Heart left ventricle (tissue), 16 donors: Measurements from ENCODE around the gene TEDC2. TPM values are rescaled to one million over a fixed set of nuclear protein-coding genes. Genes with fewer than 3 reads are reported as not detected.
A peak's percentile ranks its signal among the peaks of the same experiment; 100 is the strongest.

Experiments used
- ATAC-seq, 4 donors: fragments of 200-7000 bp; cut with Tn5 transposase; one replicate each; pipeline ENCODE4 v1.9.1; 2020 to 2022; ENCODE audit warnings: moderate library complexity in 4 of 4, mild to moderate bottlenecking in 3 of 4, moderate number of reproducible peaks in 1 of 4
- DNase-seq, 5 donors: peaks; one replicate each; pipeline ENCODE4 v3.0.0-alpha.2; 2020
- H3K27ac ChIP-seq, 12 donors: fragments of 200-600 bp; sonication (generic) in 4 of 12; one replicate each; pipeline versions ENCODE4 v1.5.0 to v1.8.0; 2016 to 2022; ENCODE audit warnings: mild to moderate bottlenecking in 2 of 12
- H3K27me3 ChIP-seq, 9 donors: fragments of 200-600 bp; sonication (generic) in 2 of 9; one replicate each; pipeline versions ENCODE4 v1.5.1 to v1.8.0; 2016 to 2022; ENCODE audit warnings: mild to moderate bottlenecking in 3 of 9
- H3K36me3 ChIP-seq, 9 donors: fragments of 200-600 bp; sonication (generic) in 2 of 9; one replicate each; pipeline versions ENCODE4 v1.5.0 to v1.8.0; 2018 to 2022; ENCODE audit warnings: mild to moderate bottlenecking in 2 of 9
- H3K4me1 ChIP-seq, 12 donors: fragments of 200-600 bp; sonication (generic) in 4 of 12; one replicate each; pipeline versions ENCODE4 v1.5.0 to v1.8.0; 2016 to 2022; ENCODE audit warnings: mild to moderate bottlenecking in 3 of 12
- H3K4me3 ChIP-seq, 12 donors: fragments of 200-600 bp; sonication (generic) in 4 of 12; one replicate each; pipeline versions ENCODE4 v1.5.0 to v1.8.0; 2017 to 2022; ENCODE audit warnings: mild to moderate bottlenecking in 9 of 12, moderate library complexity in 4 of 12
- H3K9me3 ChIP-seq, 12 donors: fragments of 200-600 bp; sonication (generic) in 4 of 12; one replicate each; pipeline versions ENCODE4 v1.5.0 to v1.8.0; 2016 to 2022; ENCODE audit warnings: mild to moderate bottlenecking in 1 of 12
- CTCF ChIP-seq, 12 donors: fragments of 200-600 bp; sonication (generic) in 4 of 12; IDR thresholded peaks; one replicate each; pipeline versions ENCODE4 v1.5.0 to v1.8.0; 2018 to 2022; ENCODE audit warnings: antibody characterized with exemption in 12 of 12, mild to moderate bottlenecking in 5 of 12
- POLR2A ChIP-seq, 2 donors: fragments of 450-650 bp; IDR thresholded peaks; one replicate each; pipeline ENCODE4 v1.6.1; 2017; ENCODE audit warnings: antibody characterized with exemption in 2 of 2, mild to moderate bottlenecking in 2 of 2, moderate library complexity in 2 of 2
- WGBS, 4 donors: extraction: QIAGEN DNeasy Blood & Tissue Kit in 2 of 4; methylation state at CpG; one replicate each; pipeline versions ENCODE4 v1.1.5 to v1.1.7; 2013 to 2018; 5-methylcytosine and 5-hydroxymethylcytosine counted together
- intact Hi-C, 10 donors: fragments of 100-400 bp; cut with DNase I; formaldehyde crosslinking; loops; one replicate each; pipeline versions ENCODE4 v1.11.1 to v1.14.2; 2022
- polyA plus RNA-seq, 2 donors: library from polyadenylated mRNA; stranded (reverse); fragments of 200-250 nt; gene quantifications; one replicate each; pipeline ENCODE4 v1.2.3, GENCODE V29; 2013
- total RNA-seq, 9 donors: library from RNA; depleted of rRNA in 2 of 9; stranded (reverse); fragments of >200 nt in 2 of 9; fragmentation: NEBNext Ultra II Directional in 3 of 9; extraction: Animal tissue kit (Norgen Biotek cat#: 25700) in 3 of 9; gene quantifications; one replicate each; pipeline versions ENCODE4 v1.1.0 to v1.2.4, GENCODE V29; 2016 to 2023
- donor health status: ischemic (EF 13 %, LVEDD 7.1; RV severe dilation, severe dysfunction).
- donor health status: healthy with polysubstance abuse.
- donor health status: DM: no; HTN: yes; CAD: no.
- donor health status: DM: no; HTN: no; CAD: no.
- donor health status: ischemic (EF 25% LVEDD 6.9; RV normal size, moderate dysfunction).
- donor health status: ischemic (EF 25% LVEDD 5.7; RV mildly dilated, moderate dysfunction).
- donor health status: healthy.
- donor health status: DM: yes; HTN: yes; CAD: no.
- donor health status: ischemic (EF 35%, LVEDD 5.7; RV mildly dilated, moderate dysfunction).
- donor health status: nonischemic (EF 11% LVEDD 7.7; RV severe dilation, severe dysfunction).
- donor health status: DM: yes; HTN: yes; CAD: no.
- donor health status: PGD.
- donor health status: ischemic (EF 29% LVEDD 5.4; RV normal size, mild dysfunction).
- donor health status: nonischemic (EF 23%, LVEDD 6.1; RV moderate dilation, normal function).

TEDC2 gene
- total and polyA plus RNA-seq, 11 donors, result 0.46 to 4.9 (median 1.2) TPM; not detected in 1

- intact Hi-C loops, result loop anchor here in 8 of 10 donors (2.0 to 10.0 kb wide), 7 partner anchors 22 to 302 kb away; partner anchors contain the start of genes ABCA3 (in 1 of the 8), CASKIN1 (in 1 of the 8), CCNF (in 1 of the 8) and TBC1D24 (in 1 of the 8)
- ATAC-seq (peak; percentile 45 to 76 (median 72)), DNase-seq (peak; percentile 79 to 93 (median 89))
- no peaks in the 10 kb centered on the region for H3K9me3 ChIP-seq
- peak overlapping the region in 11 of 12 donors; percentile 13 to 63 (median 52) for H3K27ac ChIP-seq
- 21 to 34% (median 27%) methylated on average over 18 to 21 of the region's 21 CpGs for WGBS, 4 donors
- H3K4me1 ChIP-seq, result peaks cover 0 to 45% (median 34%) of the 10 kb centered on the region in 12 donors
- TF ChIP-seq POLR2A (IDR thresholded peaks at IDR 0.05), result no peak
- peak in 2 of 12 donors; percentile 11 to 29 for TF ChIP-seq CTCF (IDR thresholded peaks at IDR 0.05)
- no peak overlapping the region for H3K4me3 ChIP-seq
- H3K27me3 ChIP-seq, result no peaks in the 10 kb centered on the region
- H3K36me3 ChIP-seq, result peaks cover 0 to 19% (median 3%) of the 10 kb centered on the region in 9 donors
Measured at GRCh38 chr16:2497116-2497630, 37.3 kb downstream of the TEDC2 start.

- Histone ChIP-seq H3K4me1 (peaks cover 0 to 50% (median 38%) of the 10 kb centered on the region in 12 donors), H3K9me3 (no peaks in the 10 kb centered on the region), H3K36me3 (peaks cover 0 to 19% (median 3%) of the 10 kb centered on the region in 9 donors), H3K27me3 (no peaks in the 10 kb centered on the region), H3K27ac (peak overlapping the region in 11 of 12 donors; percentile 22 to 63 (median 52)), H3K4me3 (no peak overlapping the region)
- DNase-seq, result peak in 1 of 5 donors; percentile 58
- TF ChIP-seq POLR2A (IDR thresholded peaks at IDR 0.05), result no peak
- TF ChIP-seq CTCF (IDR thresholded peaks at IDR 0.05), result no peak
- 74 to 82% (median 78%) methylated on average over 15 to 26 of the region's 26 CpGs for WGBS, 4 donors
- no peak for ATAC-seq
- intact Hi-C loops, result loop anchor here in 8 of 10 donors (2.0 to 10.0 kb wide), 7 partner anchors 23 to 303 kb away; partner anchors contain the start of genes ABCA3 (in 1 of the 8), CASKIN1 (in 1 of the 8), CCNF (in 1 of the 8) and TBC1D24 (in 1 of the 8)
Measured at GRCh38 chr16:2497695-2498484, 38.0 kb downstream of the TEDC2 start.

DNA sequence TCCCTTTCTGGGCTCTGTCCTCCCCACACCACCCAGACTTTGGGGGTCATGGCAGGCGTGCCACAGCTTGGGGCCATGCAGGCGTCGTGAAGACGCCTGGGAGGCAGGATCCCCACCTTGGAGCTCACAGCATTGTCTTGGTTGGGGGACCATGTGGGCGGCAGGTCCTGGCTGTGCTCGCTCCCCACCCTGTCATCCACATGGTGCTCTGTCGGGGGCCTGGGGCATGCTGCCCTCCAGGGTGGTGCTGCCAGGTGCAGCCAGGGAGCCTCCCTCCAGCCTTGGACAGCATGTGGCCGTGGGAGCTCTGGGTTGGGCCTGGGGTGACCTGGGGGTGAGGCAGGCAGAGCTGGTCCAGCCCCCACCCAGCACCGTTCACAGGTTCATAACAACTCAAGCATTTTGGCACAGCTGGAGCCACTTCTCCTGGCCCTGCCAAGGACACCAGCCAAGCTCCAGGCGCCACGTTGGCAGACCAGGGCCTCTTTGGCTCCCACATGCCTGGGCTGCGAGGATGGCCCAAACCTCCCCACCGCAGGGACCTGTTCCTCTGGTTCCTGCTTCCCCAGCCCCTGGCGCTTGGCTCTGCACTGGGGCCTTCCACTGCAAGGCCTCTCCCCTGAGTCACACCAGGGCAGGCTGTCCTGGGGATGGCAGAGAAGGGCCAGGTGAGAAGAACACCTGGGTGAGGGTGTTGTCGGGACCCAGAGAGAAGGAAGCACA, 38.8 kb downstream of the TEDC2 start:
- peak in 3 of 4 donors; percentile 15 to 31 (median 24) for ATAC-seq
- DNase-seq, result peak in 2 of 5 donors; percentile 74 to 77
- H3K27me3 ChIP-seq, result no peaks in the 10 kb centered on the region
- WGBS, 4 donors, result 67 to 79% (median 78%) methylated on average over 10 to 15 of the region's 15 CpGs
- peaks cover 0 to 19% (median 3%) of the 10 kb centered on the region in 9 donors for H3K36me3 ChIP-seq
- H3K9me3 ChIP-seq, result no peaks in the 10 kb centered on the region
- peak overlapping the region in 9 of 12 donors; percentile 22 to 60 (median 46) for H3K27ac ChIP-seq
- TF ChIP-seq CTCF (IDR thresholded peaks at IDR 0.05) (no peak), POLR2A (IDR thresholded peaks at IDR 0.05) (no peak)
- H3K4me1 ChIP-seq, result peaks cover 0 to 53% (median 42%) of the 10 kb centered on the region in 12 donors
- intact Hi-C loops, result loop anchor here in 7 of 10 donors (5.0 to 10.0 kb wide), 6 partner anchors 64 to 304 kb away; partner anchors contain the start of genes ABCA3 (in 1 of the 7), CASKIN1 (in 1 of the 7) and CCNF (in 1 of the 7)
- no peak overlapping the region for H3K4me3 ChIP-seq
